HG03457 (cell line): ENCODE measurements around the gene ZFYVE27.

Experiments used
- ATAC-seq: cut with Tn5 transposase; IDR thresholded peaks from one replicate; pipeline ENCODE4 v1.9.1; 2021; ENCODE audit warnings: moderate number of reproducible peaks; ENCODE audit not compliant: unreplicated experiment

ZFYVE27 gene

GRCh38 chr10:97785731-97786130 lies 48.8 kb downstream of the ZFYVE27 start:
- no peak for ATAC-seq

DNA sequence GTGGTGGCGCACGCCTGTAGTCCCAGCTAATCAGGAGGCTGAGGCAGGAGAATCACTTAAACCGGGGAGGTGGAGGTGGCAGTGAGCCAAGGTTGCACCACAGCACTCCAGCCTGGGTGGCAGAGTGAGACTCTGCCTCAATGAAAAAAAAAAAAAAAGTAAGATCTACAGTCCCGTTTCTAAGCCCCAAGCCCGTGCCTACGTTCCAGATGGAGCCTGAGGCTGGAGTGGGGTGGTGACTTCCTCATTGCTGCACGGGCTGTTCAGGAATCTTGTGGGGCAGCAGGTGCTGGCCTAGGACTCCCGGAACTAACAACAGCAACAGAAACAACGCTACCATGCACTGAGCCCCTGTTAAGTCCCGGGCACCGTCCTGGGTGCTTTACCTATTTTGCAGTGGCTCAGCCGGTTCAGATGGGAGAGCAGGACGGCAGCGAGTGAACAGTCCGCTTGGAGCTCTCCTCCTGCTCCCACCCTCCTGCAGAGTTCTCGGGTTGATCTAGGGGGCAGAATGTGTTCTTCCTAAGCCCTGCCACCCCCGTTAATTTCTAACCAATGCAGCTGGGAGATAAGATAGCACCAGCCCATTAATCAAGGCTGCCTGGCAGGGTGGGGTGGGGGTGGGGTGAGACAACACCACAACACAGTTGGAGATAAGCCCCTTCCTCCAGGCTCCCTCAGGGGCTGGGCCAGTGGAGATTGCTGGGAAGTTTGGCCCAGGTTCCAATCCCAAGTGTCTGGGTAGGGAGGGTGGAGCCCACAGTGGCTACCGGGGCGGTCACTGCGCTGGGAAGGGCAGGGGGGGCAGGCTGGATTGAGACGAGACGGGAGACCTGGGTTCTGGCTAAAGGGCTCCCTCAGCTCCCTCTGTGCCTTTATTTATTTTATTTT lies 51.9 kb downstream of the ZFYVE27 start:
- ATAC-seq: no peak

DNA sequence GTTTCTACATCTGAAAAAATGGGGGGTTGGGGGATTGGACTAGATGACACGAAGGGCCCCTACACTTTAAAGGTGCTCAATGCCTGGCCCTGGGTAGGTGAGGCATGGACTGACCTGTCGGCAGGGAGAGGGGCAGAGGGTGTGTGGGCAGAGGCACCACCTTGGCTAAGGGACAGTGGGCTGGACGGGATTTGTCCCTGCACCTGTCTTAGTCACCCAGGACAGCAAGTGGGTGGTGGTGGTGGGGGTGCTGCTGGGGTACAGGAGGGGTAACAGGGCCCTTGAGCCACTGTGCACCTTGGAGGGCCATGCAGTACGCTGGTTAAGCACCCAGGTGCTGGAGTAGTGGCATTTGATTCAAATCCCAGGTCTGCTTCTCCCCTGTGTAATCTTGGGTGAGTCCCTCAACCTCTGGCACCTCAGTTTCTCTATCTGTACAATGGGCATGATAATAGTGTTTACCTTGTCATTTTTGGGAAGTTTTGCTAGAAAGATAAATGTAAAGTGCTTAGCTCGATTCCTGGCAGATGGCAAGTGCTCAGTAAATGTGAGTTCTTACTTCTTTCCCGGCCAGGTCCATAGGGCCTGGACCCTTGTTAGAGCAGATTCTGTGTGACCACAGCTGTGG lies 53.0 kb downstream of the ZFYVE27 start:
- ATAC-seq: no peak

DNA sequence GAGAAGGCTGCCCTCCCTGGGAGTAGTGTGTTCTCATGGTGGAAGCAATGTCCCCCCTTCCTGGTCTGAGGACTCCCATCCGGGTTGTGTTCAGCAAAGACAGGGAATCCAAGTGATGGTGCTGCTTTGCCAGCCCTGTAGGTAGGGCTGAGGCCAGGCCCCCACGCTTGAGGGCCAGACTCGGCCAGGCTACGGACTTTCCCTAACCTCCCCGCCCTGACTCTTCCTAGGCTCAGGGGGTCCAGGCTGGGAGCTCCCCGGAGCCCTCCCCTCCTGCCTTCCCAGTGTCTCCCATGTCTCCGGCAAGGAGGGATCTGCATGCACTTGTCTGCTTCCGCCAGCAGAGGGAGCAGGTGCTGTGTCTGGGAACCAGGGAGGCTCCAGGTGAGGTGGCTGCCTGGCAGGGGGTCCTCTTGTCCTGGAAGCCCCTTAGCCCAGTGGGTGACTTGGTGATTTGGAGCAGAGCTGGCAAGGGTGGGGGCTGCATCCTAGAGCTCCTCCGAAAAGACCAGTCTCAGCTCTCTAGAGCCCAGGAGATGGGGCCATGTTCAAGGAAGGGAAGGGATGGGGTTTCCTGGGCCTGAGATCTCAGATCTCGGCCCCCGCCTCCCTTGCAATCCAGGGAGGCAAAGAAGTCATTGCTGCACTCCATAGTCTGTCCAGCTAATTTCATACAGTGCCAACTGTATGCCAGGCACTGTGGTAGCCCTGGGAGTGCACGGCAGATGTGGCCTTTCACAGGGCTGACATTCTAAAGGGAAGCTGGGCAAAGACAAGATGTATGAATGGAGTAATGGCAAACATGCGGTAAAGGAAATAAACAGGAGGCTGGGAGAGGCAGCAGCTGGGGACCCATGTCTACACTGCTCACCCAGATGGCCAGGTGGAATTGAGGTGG lies 55.1 kb downstream of the ZFYVE27 start:
- ATAC-seq: no peak

DNA sequence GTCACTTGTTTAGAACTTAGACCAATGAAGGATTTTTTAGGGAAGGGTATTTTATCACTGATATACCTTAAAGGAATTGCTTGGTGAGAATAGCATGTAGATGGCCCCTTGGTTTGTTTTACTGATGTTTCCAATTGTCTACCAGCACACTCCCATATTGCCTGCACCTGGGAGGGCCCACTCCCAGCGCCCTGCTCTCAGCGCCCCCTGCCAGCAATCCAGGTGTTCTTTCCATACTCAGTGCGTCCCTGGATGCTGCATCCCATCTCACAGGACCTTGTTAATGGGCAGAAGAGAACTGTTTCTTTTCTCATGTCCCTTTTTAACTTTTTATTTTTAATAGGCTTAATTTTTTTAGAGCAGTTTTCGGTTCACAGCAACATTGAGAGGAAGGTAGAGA lies 59.0 kb downstream of the ZFYVE27 start:
- no peak for ATAC-seq

- ATAC-seq: no peak
Measured at GRCh38 chr10:97796651-97797050, 59.7 kb downstream of the ZFYVE27 start.

GRCh38 chr10:97798958-97799610 lies 62.2 kb downstream of the ZFYVE27 start:
- ATAC-seq: no peak

GRCh38 chr10:97800474-97800873 lies 63.5 kb downstream of the ZFYVE27 start:
- ATAC-seq: no peak

DNA sequence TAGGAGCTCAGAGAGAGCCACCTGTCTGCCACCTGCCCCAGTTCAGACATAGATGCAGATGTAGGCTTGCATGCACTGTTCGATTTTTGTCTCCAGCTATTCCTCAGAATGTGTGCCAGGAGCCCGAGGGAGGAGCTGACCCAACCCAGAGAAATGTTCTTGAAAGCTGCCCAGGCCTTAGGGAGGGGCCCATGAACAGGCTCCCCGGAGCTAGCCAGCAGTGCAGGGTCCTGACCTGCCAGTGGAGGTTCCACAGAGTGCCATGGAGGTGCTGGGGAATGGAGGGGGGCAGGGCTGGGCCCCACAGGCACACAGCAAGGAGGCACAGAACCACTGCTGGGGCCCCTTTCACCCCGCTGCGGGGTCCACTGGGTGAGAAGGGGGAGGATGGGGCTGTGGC lies 64.5 kb downstream of the ZFYVE27 start:
- ATAC-seq: no peak

DNA sequence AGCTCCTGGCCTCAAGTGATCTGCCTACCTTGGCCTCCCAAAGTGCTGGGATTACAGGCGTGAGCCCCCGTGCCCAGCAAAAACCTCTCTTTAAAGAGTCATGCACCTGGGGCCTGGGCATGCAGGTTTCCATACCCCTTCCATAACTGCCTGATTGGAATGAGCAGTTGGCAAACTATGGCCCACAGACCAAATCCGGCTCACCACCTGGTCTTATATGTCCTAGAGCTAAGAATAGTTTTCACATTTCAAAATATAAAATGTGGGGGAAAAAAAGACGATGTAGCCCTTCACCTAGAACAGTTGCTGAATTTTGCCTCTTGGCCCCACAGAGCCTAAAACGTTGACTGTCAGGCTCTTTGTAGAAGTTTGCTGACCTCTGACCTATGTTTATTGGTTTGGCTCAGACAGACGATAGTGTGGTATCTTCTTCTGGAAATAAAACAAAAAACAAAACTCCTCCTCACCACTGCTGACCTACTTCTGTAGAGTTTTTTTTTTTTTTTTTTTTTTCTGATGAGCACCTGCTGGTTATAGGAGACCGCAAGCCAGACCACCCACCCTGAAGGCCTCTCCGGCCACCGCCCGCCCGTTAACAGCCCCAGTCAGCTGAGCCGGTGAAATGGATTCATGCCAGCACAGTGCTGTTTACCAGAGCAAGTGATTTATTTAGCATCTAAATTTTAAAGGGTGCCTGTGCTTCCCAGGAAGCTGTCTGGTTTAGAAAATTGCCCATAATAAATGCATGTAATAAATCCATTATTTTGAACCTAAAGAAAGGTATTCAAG lies 68.4 kb downstream of the ZFYVE27 start:
- no peak for ATAC-seq

- ATAC-seq: no peak
Measured at GRCh38 chr10:97805949-97806348, 69.0 kb downstream of the ZFYVE27 start.

GRCh38 chr10:97810446-97810845 lies 73.5 kb downstream of the ZFYVE27 start:
- no peak for ATAC-seq
